AG04449 (cell line): ENCODE measurements around the gene ATP2A3.
A peak's percentile ranks its signal among the peaks of the same experiment; 100 is the strongest.

ENCODE experiments used
- CTCF ChIA-PET: fragments of 350-600 bp; formaldehyde crosslinking; extraction: SDS; loops from one replicate; lab custom pipeline; 2021; ENCODE audit warnings: antibody characterized with exemption; lab: Yijun Ruan, JAX
- POLR2A ChIA-PET: fragments of 400-600, 350-600 bp; formaldehyde crosslinking; extraction: SDS; loops from one replicate; lab custom pipeline; 2020; ENCODE audit warnings: antibody characterized with exemption, inconsistent platforms; lab: Yijun Ruan, JAX
- DNase-seq: peaks from one replicate; pipeline ENCODE4 v3.0.0-alpha.2; 2010; ENCODE audit warnings: low read depth, low spot score
- H3K4me3 ChIP-seq: 2 replicates; pipeline ENCODE4 v1.5.1; 2011; ENCODE audit warnings: low read depth, mild to moderate bottlenecking, control low read depth, low read length
- TF ChIP-seq, protein P1 (sequence below): IDR thresholded peaks from one replicate; pipeline ENCODE4 v1.5.1; 2011; ENCODE audit warnings: mild to moderate bottlenecking, moderate library complexity, low read length, control low read depth, inconsistent platforms; ENCODE audit not compliant: insufficient read depth; ENCODE audit errors: missing control alignments

ATP2A3 gene

DNA sequence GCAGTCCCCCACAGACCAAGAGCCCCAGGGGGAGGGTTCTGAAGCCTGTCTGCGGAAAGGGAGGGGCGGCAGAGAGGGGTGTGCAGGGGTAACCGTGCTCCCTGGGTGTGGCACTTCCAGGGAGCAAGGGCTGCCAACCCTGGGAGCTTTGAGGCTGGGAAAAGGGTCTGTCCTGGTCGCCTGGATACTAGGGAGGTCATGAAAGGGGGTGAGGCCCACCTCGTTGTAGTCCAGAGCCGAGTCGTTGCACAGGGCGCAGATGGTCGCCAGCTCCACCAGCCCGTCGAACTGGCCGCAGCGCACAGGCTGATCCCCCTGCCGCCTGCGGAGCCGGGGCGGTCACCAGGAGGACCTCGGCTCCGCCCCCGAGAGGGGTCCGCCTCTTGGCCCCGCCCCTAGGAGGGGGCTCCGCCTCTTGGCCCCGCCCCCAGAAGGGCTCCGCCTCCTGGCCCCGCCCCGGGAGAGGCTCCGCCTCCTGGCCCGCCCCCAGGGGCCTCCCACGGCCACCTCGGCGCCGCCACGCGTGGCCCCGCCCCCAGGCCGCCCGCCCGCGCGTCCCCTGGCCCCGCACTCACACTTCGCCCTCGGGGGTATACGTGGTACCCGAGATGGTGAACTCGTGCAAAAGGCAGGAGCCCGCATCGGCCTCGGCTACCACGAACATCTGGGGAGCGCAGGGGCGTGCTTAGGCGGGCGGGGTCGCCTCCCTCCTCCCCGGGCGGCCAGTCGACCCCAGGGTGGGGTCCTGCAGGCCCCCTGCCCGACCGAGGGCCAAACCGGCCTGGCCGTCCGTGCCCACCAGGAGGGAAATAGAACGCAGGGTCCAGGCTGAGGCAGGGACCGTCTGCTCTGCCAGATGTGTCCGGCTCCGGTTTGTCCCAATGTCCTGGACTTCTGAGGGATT is 19.5 kb downstream of the ATP2A3 start:
- H3K4me3 ChIP-seq = peak overlapping the region; percentile 60
- POLR2A ChIA-PET = interaction anchor here (0.8 kb wide), 1 partner anchor 20 kb away, joined by 3 read pairs; no protein-coding TSS in a partner anchor
- no peak for DNase-seq

DNA sequence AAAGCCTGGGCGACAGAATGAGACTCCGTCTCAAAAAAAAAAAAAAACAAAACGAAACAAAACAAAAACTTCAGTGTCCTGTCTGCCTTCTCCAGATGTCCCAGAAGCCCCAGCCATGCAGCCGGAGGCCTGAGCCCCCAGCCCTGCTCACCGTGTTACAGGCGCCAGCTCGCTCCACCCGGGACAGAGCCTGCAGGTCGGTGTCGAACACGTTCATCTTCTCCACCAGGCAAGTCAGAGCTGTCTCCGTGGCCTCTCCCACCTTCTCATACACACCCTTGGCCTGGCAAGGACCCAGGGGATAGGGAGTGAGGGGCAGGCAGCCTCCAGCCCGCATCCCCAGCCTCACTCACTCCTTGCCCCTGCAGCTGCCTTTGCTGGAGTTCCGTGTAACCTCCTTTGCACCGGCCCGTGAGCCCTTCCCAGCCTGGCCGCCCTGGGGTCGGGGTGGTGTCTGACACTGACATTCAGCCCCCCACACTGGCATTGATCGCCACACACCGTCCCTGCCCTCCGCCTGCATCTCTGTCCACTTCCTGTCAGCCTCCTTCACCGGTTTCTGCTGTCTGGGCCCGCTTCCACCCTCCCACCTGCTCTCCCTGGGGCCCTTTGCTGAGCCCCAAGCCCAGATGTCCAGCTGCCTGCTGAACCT is 20.9 kb downstream of the ATP2A3 start:
- no peak for DNase-seq
- H3K4me3 ChIP-seq = no peak overlapping the region
- ChIA-PET CTCF (no interaction called here), POLR2A (no interaction called here)
- TF ChIP-seq, protein P1, sequence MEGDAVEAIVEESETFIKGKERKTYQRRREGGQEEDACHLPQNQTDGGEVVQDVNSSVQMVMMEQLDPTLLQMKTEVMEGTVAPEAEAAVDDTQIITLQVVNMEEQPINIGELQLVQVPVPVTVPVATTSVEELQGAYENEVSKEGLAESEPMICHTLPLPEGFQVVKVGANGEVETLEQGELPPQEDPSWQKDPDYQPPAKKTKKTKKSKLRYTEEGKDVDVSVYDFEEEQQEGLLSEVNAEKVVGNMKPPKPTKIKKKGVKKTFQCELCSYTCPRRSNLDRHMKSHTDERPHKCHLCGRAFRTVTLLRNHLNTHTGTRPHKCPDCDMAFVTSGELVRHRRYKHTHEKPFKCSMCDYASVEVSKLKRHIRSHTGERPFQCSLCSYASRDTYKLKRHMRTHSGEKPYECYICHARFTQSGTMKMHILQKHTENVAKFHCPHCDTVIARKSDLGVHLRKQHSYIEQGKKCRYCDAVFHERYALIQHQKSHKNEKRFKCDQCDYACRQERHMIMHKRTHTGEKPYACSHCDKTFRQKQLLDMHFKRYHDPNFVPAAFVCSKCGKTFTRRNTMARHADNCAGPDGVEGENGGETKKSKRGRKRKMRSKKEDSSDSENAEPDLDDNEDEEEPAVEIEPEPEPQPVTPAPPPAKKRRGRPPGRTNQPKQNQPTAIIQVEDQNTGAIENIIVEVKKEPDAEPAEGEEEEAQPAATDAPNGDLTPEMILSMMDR = no peak

More for the DNA sequence above, 19.5 kb downstream of the ATP2A3 start:
- CTCF ChIA-PET = no interaction called here
- TF ChIP-seq, protein P1 = no peak

DNA sequence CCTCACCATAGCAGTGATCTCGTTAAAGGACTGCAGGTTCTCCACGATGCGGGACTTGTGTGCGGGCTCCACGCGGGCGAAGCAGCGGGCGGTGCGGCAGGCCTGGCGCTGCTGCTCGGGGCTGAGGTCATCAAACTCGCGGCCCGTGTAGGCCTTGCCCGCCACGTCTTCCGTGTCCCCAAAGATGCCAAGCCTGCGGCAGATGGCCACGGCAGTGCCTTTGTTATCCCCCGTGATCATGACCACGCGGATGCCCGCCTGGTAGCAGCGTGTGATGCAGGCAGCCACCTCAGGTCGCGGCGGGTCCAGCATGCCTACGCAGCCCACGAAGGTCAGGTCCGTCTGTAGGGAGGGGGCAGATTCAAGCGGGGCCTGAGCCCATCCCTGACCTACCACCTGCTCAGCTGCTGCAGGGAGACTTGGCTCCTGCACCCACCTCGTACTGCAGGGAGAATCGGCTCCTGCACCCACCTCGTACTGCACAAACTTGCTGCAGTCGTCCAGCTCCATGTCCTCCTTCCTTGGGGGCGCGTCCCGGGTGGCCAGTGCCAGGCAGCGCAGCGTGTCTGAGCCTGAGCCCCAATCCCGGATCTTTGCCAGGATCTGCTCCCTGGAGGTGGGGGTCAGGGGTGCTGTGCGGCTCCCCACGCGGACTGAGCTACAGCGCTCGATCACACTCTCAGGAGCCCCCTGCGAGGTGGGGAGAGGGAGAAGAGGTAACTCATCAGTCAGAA is 23.1 kb downstream of the ATP2A3 start:
- H3K4me3 ChIP-seq = no peak overlapping the region
- POLR2A ChIA-PET = no interaction called here
- TF ChIP-seq, protein P1 = no peak
- CTCF ChIA-PET = interaction anchor here (1.2 kb wide), 1 partner anchor 59 kb away, joined by 3 read pairs; no protein-coding TSS in a partner anchor
- DNase-seq = no peak

DNA sequence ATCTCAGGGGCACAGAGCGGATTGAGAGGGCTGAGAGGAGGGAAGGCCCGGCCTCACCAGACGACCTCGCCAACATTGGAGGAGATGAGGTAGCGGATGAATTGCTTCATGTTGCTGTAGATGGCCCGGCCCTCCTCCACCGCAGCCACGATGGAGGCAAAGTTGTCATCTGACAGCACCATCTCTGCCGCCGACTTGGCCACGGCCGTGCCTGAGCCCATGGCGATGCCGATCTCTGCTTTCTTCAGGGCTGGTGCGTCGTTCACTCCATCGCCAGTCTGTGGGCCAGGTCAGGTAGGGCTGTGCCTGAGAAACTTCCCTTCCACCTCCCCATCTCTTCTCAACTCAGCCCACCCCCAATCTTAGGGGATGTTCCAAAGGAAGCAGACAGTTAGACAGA is 26.9 kb downstream of the ATP2A3 start:
- CTCF ChIA-PET = interaction anchor here (1.2 kb wide), 1 partner anchor 630 kb away, joined by 3 read pairs; no protein-coding TSS in a partner anchor
- no peak for DNase-seq

DNA sequence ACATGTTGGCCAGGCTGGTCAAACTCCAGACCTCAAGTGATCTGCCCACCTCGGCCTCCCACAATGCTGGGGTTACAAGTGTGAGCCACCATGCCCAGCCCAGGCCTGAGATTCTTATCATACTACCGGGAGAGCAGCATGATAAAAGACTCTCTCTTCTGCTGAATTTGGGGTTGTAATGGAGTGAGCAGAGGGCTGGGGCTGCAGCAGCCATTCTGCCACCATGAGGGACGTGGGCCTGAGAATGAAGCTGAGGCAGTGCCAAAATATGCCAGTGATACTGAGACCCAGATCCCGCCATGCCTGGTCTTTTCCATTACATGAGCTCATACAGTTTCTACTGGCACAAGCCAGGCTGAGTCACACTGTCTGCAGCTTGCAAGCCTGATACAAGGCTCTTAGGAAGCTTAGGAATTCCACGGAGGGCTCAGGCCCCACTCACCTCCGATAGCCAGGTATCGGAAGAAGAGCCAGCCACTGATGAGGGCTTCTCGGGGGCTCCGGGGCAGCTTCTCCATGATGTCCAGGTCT is 28.3 kb downstream of the ATP2A3 start:
- no peak overlapping the region for H3K4me3 ChIP-seq
- ChIA-PET CTCF (interaction anchor here (0.7 to 3.2 kb wide), 7 partner anchors 19 to 139 kb away, joined by 3 to 18 read pairs (median 5); partner anchors contain the start of gene P2RX1), POLR2A (no interaction called here)
- peak; percentile 23 for DNase-seq
- TF ChIP-seq, protein P1 = no peak

More for the DNA sequence above, 26.9 kb downstream of the ATP2A3 start:
- no peak overlapping the region for H3K4me3 ChIP-seq
- TF ChIP-seq, protein P1 = no peak
- POLR2A ChIA-PET = no interaction called here
